Ishikawa (cell line): ENCODE results near the gene MAP3K15.

ENCODE experiments used
- CEBPB ChIP-seq: IDR thresholded peaks from 2 replicates; pipeline ENCODE4 v1.6.1; 2012
- CREB1 ChIP-seq: IDR thresholded peaks from 2 replicates; pipeline ENCODE4 v1.6.1; 2012; ENCODE audit warnings: low read depth
- EGR1 ChIP-seq: IDR thresholded peaks from 2 replicates; pipeline ENCODE4 v1.6.1; 2012
- EP300 ChIP-seq: IDR thresholded peaks from 2 replicates; pipeline ENCODE4 v1.6.1; 2012; ENCODE audit warnings: borderline replicate concordance
- FOXM1 ChIP-seq: IDR thresholded peaks from 2 replicates; pipeline ENCODE4 v1.6.1; 2012; ENCODE audit warnings: low read depth, borderline replicate concordance
- NFIC ChIP-seq: IDR thresholded peaks from 2 replicates; pipeline ENCODE4 v1.6.1; 2012
- RAD21 ChIP-seq: IDR thresholded peaks from 2 replicates; pipeline ENCODE4 v1.6.1; 2012; ENCODE audit warnings: low read depth
- REST ChIP-seq: IDR thresholded peaks from 2 replicates; pipeline ENCODE4 v1.6.1; 2012; ENCODE audit warnings: low read depth, mild to moderate bottlenecking
- TAF1 ChIP-seq: IDR thresholded peaks from 2 replicates; pipeline ENCODE4 v1.6.1; 2012; ENCODE audit warnings: low read depth, mild to moderate bottlenecking
- TCF12 ChIP-seq: IDR thresholded peaks from 2 replicates; pipeline ENCODE4 v1.6.1; 2012; ENCODE audit warnings: low read depth
- TEAD4 ChIP-seq: IDR thresholded peaks from 2 replicates; pipeline ENCODE4 v1.6.1; 2012
- YY1 ChIP-seq: IDR thresholded peaks from 2 replicates; pipeline ENCODE4 v1.6.1; 2012; ENCODE audit warnings: low read depth
- ZBTB7A ChIP-seq: IDR thresholded peaks from 2 replicates; pipeline ENCODE4 v1.6.1; 2012; ENCODE audit warnings: low read depth
- TF ChIP-seq, protein P1 (sequence below): IDR thresholded peaks from 2 replicates; pipeline ENCODE4 v1.6.1; 2012
- TF ChIP-seq, protein P2 (sequence below): IDR thresholded peaks from 2 replicates; pipeline ENCODE4 v1.6.1; 2012

The MAP3K15 gene

DNA sequence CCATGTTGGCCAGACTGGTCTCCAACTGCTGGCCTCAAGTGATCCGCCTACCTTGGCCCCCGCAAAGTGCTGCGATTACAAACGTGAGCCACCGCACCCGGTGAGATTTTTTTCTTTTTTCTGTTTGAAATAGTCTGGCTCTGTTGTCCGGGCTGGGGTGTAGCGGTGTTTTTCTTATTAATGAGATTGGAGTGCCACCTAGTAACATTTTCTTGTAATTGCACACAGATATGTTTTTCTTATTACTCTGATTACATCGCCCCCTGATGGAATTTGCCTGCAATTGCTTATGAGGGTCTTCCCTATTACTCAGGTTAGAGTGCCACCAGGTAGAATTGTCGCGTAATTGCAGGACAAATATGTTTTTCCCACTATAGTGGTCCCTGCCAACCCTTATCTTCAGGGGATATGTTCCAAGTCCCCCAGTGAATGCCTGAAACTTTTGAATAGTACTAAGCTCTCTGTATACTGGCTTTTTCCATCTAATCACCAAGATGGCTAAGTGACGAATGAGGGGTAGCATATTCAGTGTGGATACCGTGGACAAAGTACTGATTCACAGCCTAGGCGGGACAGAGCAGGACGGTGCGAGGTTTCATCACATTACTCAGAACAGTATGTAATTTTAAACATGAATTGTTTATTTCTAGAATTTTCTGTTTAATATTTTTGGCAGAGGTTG lies 180.2 kb downstream of the MAP3K15 start:
- no peak for TF ChIP-seq TEAD4
- peak; percentile 36; the same call in 1 of the 2 replicates for TF ChIP-seq RAD21

DNA sequence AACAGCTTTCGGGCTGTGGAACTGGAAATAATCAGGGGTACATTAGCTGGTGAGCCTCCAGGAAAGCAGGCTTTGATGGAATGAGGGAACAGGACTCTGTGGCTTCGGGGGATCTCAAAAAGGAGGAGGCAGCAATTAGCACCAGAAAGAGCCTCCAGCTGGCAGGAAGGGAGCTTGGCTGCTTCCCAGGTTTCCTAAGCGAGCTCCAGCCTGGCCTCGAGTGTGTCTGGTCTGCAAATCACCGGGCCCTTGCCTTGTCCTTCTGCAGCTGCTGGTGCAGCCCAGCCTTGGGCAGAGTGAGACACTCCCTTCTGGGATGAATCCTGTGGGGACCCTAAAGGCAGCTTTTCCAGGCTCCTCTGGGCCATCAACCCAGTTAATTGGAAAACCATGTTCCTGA lies 182.3 kb downstream of the MAP3K15 start:
- TF ChIP-seq CREB1 (no peak), FOXM1 (no peak), ZBTB7A (no peak), NFIC (no peak), REST (no peak), YY1 (no peak), RAD21 (no peak), CEBPB (no peak), TCF12 (no peak), TAF1 (no peak), EP300 (no peak), EGR1 (no peak), TEAD4 (no peak)
- TF ChIP-seq, protein P1, sequence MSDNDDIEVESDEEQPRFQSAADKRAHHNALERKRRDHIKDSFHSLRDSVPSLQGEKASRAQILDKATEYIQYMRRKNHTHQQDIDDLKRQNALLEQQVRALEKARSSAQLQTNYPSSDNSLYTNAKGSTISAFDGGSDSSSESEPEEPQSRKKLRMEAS: no peak
- TF ChIP-seq, protein P2, sequence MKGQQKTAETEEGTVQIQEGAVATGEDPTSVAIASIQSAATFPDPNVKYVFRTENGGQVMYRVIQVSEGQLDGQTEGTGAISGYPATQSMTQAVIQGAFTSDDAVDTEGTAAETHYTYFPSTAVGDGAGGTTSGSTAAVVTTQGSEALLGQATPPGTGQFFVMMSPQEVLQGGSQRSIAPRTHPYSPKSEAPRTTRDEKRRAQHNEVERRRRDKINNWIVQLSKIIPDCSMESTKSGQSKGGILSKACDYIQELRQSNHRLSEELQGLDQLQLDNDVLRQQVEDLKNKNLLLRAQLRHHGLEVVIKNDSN: no peak

GRCh38 chrX:19331831-19332230 lies 183.5 kb downstream of the MAP3K15 start:
- TF ChIP-seq FOXM1: no peak
- TF ChIP-seq TEAD4: no peak
- no peak for TF ChIP-seq CREB1
- TF ChIP-seq RAD21: no peak
- TF ChIP-seq, protein P2: no peak
- TF ChIP-seq TCF12: no peak
- TF ChIP-seq EGR1: no peak
- TF ChIP-seq TAF1: no peak

DNA sequence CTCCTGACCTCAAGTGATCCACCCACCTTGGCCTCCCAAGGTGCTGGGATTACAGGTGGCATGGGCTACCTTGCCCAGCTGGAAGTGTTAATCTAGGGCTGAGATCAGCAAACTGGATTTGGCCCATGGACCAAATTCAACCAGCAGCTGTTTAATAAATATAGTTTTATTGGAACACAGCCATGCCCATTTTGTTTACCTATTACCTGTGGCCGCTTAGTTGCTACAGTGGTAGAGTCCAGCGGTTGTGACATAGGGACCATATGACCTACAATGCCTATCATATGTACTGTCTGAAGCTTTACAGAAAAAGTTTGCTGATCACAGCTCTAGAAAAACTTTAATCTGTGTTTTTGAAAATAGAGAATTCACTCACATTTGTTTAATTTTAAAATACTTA lies 188.7 kb downstream of the MAP3K15 start:
- TF ChIP-seq RAD21 (no peak), EP300 (no peak), FOXM1 (no peak), ZBTB7A (no peak), TAF1 (no peak), YY1 (no peak), CREB1 (no peak), TEAD4 (no peak), EGR1 (no peak), TCF12 (no peak), NFIC (no peak), REST (no peak), CEBPB (no peak)
- TF ChIP-seq, protein P2: no peak
- TF ChIP-seq, protein P1: no peak
